LNCaP clone FGC (cell line): ENCODE data around the gene CTSW.

Source experiments
- DNase-seq: peaks from one replicate; pipeline ENCODE4 v3.0.0-alpha.2; 2011; ENCODE audit warnings: low read depth
- H3K4me3 ChIP-seq: 2 replicates; pipeline ENCODE4 v1.5.1; 2011; ENCODE audit warnings: mild to moderate bottlenecking, low read depth, low read length, control low read depth
- CTCF ChIP-seq: IDR thresholded peaks from 2 replicates; pipeline ENCODE4 v1.5.1; 2012; ENCODE audit warnings: mild to moderate bottlenecking; ENCODE audit not compliant: control insufficient read depth, insufficient read depth; ENCODE audit errors: extremely low read depth

CTSW gene

GRCh38 chr11:65931773-65932557, 52.3 kb downstream of the CTSW start:
- no peak overlapping the region for H3K4me3 ChIP-seq
- TF ChIP-seq CTCF, result no peak
- DNase-seq, result no peak

- TF ChIP-seq CTCF, result no peak
- DNase-seq, result no peak
- H3K4me3 ChIP-seq, result no peak overlapping the region
These were observed 52.9 kb downstream of the CTSW start for GRCh38 chr11:65932558-65932919.
